Natural killer cell treated with Interleukin-12 subunit alpha and Interleukin-12 subunit beta and Interleukin-15 and Interleukin-18, amount 100 ng/mL, for 72 hours (primary cell): ENCODE results near the gene SNX22. TPM values are rescaled to one million over a fixed set of nuclear protein-coding genes. Genes with fewer than 3 reads are reported as not detected.

ENCODE experiments used
- ATAC-seq, 2 donors: fragments of 150-1000 bp; cut with Tn5 transposase in 1 of 2; sonication (Bioruptor Pico), chemical (Tn5 transposase) in 1 of 2; 2 replicates each; pipeline ENCODE4 v1.10.0; 2021
- DNase-seq: peaks from one replicate; pipeline ENCODE4 v3.0.0; 2022; ENCODE audit warnings: low spot score
- H3K27ac Mint-ChIP-seq, 2 donors: 1 replicate in 1 of 2; 2 replicates in 1 of 2; pipeline ENCODE4 v1.8.0; 2022; ENCODE audit warnings: mixed read lengths in 2 of 2, mild to moderate bottlenecking in 1 of 2, moderate library complexity in 1 of 2
- H3K27me3 Mint-ChIP-seq, 2 donors: 1 replicate in 1 of 2; 2 replicates in 1 of 2; pipeline ENCODE4 v1.8.0; 2022; ENCODE audit warnings: mixed read lengths in 2 of 2
- H3K36me3 Mint-ChIP-seq: one replicate; pipeline ENCODE4 v1.8.0; 2022; ENCODE audit warnings: mixed read lengths
- H3K4me1 Mint-ChIP-seq, 2 donors: 1 replicate in 1 of 2; 2 replicates in 1 of 2; pipeline ENCODE4 v1.8.0; 2022; ENCODE audit warnings: low read depth in 2 of 2, mixed read lengths in 2 of 2, mild to moderate bottlenecking in 1 of 2
- H3K4me3 Mint-ChIP-seq: one replicate; pipeline ENCODE4 v1.8.0; 2022; ENCODE audit warnings: mixed read lengths
- H3K9me3 Mint-ChIP-seq: 2 replicates; pipeline ENCODE4 v1.8.0; 2022; ENCODE audit warnings: mixed read lengths
- total RNA-seq, 2 donors: library from RNA; stranded (reverse); gene quantifications; one replicate each; pipeline ENCODE4 v1.2.3, GENCODE V29; 2022

The SNX22 gene
- total RNA-seq, 2 donors from 2014 or later = 0.07 TPM; not detected in 1

DNA sequence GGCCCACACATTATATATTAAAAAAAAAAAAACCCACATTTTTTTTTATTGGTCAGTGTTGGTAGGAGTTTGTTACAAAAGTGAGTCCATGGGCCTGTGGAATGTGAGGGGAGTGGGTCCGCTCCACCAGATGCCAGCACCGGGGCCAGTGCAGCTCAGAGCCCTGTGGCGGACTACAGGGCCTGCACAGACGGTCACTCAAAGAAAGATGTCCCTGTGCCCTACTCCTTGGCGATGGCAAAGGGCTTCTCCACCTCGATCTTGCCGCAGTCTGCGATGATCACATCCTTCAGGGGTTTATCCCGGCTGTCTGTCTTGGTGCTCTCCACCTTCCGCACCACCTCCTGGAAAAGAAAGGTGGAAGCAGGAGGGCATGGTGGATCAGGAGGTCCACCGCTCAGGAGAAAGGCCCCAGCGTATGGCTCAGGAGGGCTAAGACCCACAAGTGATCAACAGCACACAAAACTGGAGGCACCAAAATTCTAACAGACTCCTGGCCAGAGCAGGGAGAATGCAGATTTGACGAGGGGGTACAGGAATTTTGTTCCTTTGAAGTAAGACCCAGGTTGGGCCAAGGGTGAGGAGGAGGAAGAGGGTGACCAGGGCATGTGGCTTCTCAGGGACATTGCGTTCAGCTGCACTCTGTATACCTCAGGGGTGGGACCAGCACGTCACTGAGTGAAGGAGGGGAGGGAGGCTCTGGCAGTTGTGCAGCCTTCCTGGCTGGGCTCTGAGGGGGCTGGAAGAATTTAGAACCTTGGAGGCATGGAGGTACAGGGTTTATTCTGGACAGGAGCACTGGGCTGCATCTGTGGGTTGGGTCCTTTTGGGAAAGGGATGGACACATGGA is 4.5 kb downstream of the SNX22 start:
- Mint-ChIP-seq H3K4me1 (peaks cover 31 to 34% of the 10 kb centered on the region in 2 donors), H3K9me3 (no peaks in the 10 kb centered on the region), H3K27me3 (peaks cover 0 to 3% of the 10 kb centered on the region in 2 donors), H3K4me3 (no peak overlapping the region), H3K27ac (no peak overlapping the region), H3K36me3 (peaks cover 30% of the 10 kb centered on the region)
- ATAC-seq = no peak
- no peak for DNase-seq

DNA sequence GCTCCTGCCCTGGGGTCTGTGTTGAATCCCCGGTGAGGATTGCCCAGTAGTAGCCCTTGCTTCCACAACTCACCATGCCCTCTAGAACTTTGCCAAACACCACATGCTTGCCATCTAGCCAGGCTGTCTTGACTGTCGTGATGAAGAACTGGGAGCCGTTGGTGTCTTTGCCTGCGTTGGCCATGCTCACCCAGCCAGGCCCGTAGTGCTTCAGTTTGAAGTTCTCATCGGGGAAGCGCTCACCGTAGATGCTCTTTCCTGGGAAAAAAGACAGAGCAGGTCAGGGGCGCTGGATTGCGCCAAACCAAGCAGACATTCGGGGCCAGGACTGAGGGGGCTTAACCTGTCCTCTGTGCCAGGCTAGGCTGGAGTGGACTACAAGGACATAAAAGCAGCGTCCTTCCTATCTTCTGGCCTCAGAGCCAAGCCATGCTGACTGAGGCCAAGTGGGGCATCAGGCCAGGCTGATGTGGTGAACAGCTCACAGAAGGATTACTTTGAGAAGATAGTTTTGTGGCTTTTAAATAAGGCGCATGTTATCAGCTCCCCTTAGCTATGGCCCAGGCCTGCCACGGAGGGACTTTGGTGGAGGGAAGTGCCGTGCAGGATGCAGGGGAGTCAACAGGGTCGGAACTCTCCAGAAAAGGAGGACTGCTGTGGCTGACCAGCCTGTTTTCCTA is 5.3 kb downstream of the SNX22 start:
- no peak for DNase-seq
- no peak for ATAC-seq
- H3K9me3 Mint-ChIP-seq = no peaks in the 10 kb centered on the region
- H3K27ac Mint-ChIP-seq = no peak overlapping the region
- H3K36me3 Mint-ChIP-seq = peaks cover 32% of the 10 kb centered on the region
- H3K4me1 Mint-ChIP-seq = peaks cover 32 to 36% of the 10 kb centered on the region in 2 donors
- H3K4me3 Mint-ChIP-seq = no peak overlapping the region
- H3K27me3 Mint-ChIP-seq = peaks cover 0 to 2% of the 10 kb centered on the region in 2 donors

GRCh38 chr15:64157599-64158125 is 6.1 kb downstream of the SNX22 start:
- Mint-ChIP-seq H3K4me1 (peaks cover 36 to 42% of the 10 kb centered on the region in 2 donors), H3K27me3 (peaks cover 0 to 2% of the 10 kb centered on the region in 2 donors), H3K4me3 (no peak overlapping the region), H3K9me3 (no peaks in the 10 kb centered on the region), H3K27ac (peak overlapping the region; percentile 80), H3K36me3 (peaks cover 37% of the 10 kb centered on the region)
- ATAC-seq = no peak
- DNase-seq = no peak

GRCh38 chr15:64158363-64159134 is 7.0 kb downstream of the SNX22 start:
- H3K27ac Mint-ChIP-seq = peak overlapping the region; percentile 80
- peaks cover 0 to under 1% of the 10 kb centered on the region in 2 donors for H3K27me3 Mint-ChIP-seq
- ATAC-seq = no peak
- peaks cover 37% of the 10 kb centered on the region for H3K36me3 Mint-ChIP-seq
- DNase-seq = no peak
- H3K4me3 Mint-ChIP-seq = peak overlapping the region; percentile 58
- H3K9me3 Mint-ChIP-seq = no peaks in the 10 kb centered on the region
- peaks cover 37 to 39% of the 10 kb centered on the region in 2 donors for H3K4me1 Mint-ChIP-seq

GRCh38 chr15:64161688-64162477 is 10.4 kb downstream of the SNX22 start:
- Mint-ChIP-seq H3K27me3 (no peaks in the 10 kb centered on the region), H3K4me1 (peaks cover 47 to 53% of the 10 kb centered on the region in 2 donors), H3K36me3 (peaks cover 32% of the 10 kb centered on the region), H3K9me3 (no peaks in the 10 kb centered on the region), H3K4me3 (peak overlapping the region; percentile 86), H3K27ac (peak overlapping the region; percentile 87 to 94)
- DNase-seq (no peak), ATAC-seq (no peak)

DNA sequence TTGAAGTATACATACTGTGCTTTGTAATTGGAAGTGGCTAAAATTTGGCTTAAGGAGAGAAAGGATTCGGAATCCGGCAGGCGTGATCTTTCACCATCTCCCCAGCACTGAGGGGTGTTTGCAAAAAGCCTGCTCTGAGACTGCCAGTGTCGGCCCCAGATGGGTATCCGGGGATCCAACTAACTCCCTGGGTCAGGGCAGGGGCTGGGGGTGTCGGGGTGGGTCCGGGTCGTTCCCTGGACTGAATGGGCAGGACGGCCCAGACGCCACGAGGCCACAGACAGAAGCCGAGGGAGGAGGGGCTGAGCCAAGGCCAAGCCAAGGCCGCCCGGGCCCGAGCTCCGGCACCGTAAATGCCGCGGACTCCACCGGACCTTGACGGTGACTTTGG is 10.9 kb downstream of the SNX22 start:
- Mint-ChIP-seq H3K9me3 (no peaks in the 10 kb centered on the region), H3K4me1 (peaks cover 47 to 54% of the 10 kb centered on the region in 2 donors), H3K27me3 (no peaks in the 10 kb centered on the region), H3K27ac (peak overlapping the region; percentile 87 to 94), H3K36me3 (peaks cover 32% of the 10 kb centered on the region), H3K4me3 (peak overlapping the region; percentile 86)
- peak; percentile 29 to 52 for ATAC-seq
- DNase-seq = no peak

GRCh38 chr15:64162869-64163658 is 11.5 kb downstream of the SNX22 start, which contains the start of gene PPIB:
TSS of gene PPIB (minus strand) at chr15:64163022. CDS start at chr15:64162986, 36 bp downstream.
- peaks cover 43 to 49% of the 10 kb centered on the region in 2 donors for H3K4me1 Mint-ChIP-seq
- H3K4me3 Mint-ChIP-seq = peak within 1 kb of the TSS; percentile 86
- ATAC-seq (peak; percentile 97), DNase-seq (peak; percentile 99)
- H3K9me3 Mint-ChIP-seq = no peaks in the 10 kb centered on the region
- H3K27me3 Mint-ChIP-seq = no peaks in the 10 kb centered on the region
- peak within 1 kb of the TSS; percentile 87 to 94 for H3K27ac Mint-ChIP-seq
- peaks cover 27% of the 10 kb centered on the region for H3K36me3 Mint-ChIP-seq

GRCh38 chr15:64163659-64164362 is 12.3 kb downstream of the SNX22 start:
- H3K36me3 Mint-ChIP-seq = peaks cover 19% of the 10 kb centered on the region
- no peaks in the 10 kb centered on the region for H3K9me3 Mint-ChIP-seq
- no peaks in the 10 kb centered on the region for H3K27me3 Mint-ChIP-seq
- peak overlapping the region; percentile 85 for H3K4me3 Mint-ChIP-seq
- ATAC-seq (peak; percentile 0), DNase-seq (no peak)
- peak overlapping the region; percentile 87 to 93 for H3K27ac Mint-ChIP-seq
- H3K4me1 Mint-ChIP-seq = peaks cover 39 to 42% of the 10 kb centered on the region in 2 donors

GRCh38 chr15:64164436-64164835 is 12.9 kb downstream of the SNX22 start:
- peak overlapping the region; percentile 85 for H3K4me3 Mint-ChIP-seq
- H3K27ac Mint-ChIP-seq = peak overlapping the region; percentile 87 to 93
- H3K9me3 Mint-ChIP-seq = no peaks in the 10 kb centered on the region
- no peak for DNase-seq
- ATAC-seq = no peak
- no peaks in the 10 kb centered on the region for H3K27me3 Mint-ChIP-seq
- H3K36me3 Mint-ChIP-seq = peaks cover 16% of the 10 kb centered on the region
- peaks cover 37 to 38% of the 10 kb centered on the region in 2 donors for H3K4me1 Mint-ChIP-seq

GRCh38 chr15:64166102-64166890 is 14.8 kb downstream of the SNX22 start:
- no peaks in the 10 kb centered on the region for H3K27me3 Mint-ChIP-seq
- no peak overlapping the region for H3K4me3 Mint-ChIP-seq
- H3K4me1 Mint-ChIP-seq = peaks cover 28 to 30% of the 10 kb centered on the region in 2 donors
- DNase-seq (no peak), ATAC-seq (no peak)
- H3K27ac Mint-ChIP-seq = peak overlapping the region in 1 of 2 donors; percentile 51
- peaks cover 7% of the 10 kb centered on the region for H3K36me3 Mint-ChIP-seq
- H3K9me3 Mint-ChIP-seq = no peaks in the 10 kb centered on the region

DNA sequence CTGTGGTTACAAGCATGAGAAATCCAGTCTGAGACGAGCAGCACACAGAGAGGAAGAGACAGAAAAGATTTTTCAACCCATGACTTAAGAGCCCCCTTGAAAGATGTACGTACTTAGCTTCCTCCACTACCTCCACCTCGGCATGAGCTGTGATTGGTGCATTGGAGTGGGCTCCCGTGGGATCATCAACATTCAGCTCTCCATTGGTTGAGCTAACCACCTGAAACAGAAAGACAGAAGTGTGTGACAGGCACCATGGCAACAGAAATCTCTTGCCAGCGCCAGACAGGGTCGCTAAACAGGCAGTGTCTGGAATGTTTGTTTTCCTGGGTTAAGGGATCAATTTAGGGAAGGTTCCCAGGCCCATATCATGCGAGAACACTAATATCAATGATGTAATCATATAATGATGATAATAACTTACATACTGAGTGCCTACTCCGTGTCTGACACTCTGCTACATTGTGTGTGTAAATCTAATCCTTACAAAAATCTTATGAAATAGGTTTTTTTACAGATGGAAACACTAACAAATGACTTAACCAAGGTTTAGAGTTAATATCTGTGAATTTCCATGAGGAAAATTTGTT is 28.8 kb downstream of the SNX22 start:
- no peak for DNase-seq
- ATAC-seq = no peak
- no peaks in the 10 kb centered on the region for H3K27me3 Mint-ChIP-seq
- no peaks in the 10 kb centered on the region for H3K4me1 Mint-ChIP-seq
- H3K9me3 Mint-ChIP-seq = no peaks in the 10 kb centered on the region
- peaks cover 6% of the 10 kb centered on the region for H3K36me3 Mint-ChIP-seq
- no peak overlapping the region for H3K4me3 Mint-ChIP-seq
- no peak overlapping the region for H3K27ac Mint-ChIP-seq
